GM19193 (cell line): ENCODE results near the gene DGCR2.
A peak's percentile ranks its signal among the peaks of the same experiment; 100 is the strongest.

Source experiments
- POLR2A ChIP-seq: IDR thresholded peaks from 4 replicates; pipeline ENCODE4 v1.6.1; 2011; ENCODE audit not compliant: insufficient read depth, insufficient read length; ENCODE audit errors: extremely low read depth

DGCR2 gene, protein sequence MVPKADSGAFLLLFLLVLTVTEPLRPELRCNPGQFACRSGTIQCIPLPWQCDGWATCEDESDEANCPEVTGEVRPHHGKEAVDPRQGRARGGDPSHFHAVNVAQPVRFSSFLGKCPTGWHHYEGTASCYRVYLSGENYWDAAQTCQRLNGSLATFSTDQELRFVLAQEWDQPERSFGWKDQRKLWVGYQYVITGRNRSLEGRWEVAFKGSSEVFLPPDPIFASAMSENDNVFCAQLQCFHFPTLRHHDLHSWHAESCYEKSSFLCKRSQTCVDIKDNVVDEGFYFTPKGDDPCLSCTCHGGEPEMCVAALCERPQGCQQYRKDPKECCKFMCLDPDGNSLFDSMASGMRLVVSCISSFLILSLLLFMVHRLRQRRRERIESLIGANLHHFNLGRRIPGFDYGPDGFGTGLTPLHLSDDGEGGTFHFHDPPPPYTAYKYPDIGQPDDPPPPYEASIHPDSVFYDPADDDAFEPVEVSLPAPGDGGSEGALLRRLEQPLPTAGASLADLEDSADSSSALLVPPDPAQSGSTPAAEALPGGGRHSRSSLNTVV

DNA sequence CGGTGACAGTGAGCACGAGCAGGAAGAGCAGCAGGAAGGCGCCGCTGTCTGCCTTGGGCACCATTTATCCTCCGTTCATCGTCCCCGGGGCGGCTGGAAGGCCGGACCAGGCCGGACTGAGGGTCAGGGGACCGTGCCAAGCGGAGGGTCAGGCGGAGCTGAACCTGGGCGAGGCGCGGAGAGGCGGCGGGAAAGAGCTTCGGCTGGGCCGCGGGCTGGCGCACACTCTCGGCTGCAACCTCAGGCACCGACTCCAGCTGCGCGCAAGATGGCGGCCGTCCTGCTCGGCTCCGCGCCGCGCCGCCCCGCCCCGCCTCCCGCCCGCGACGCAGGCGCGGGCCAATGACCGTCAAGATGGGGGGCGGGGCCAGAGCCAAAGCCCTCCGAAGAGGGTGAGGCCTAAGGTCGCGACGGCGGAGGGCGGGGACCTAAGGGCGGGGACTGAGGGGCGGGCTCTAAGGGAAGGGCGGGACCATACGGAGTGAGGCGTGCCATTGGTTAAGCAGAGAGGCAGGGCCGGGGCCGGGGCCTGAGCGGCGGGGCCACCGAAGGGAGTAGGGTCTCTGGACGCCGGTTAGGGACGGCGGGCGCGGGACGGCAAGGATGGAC, at the start of gene DGCR2:
Gene DGCR2 (minus strand): TSS at position 270 of the 609 bp plus-strand sequence. CDS start 206 bp downstream, at position 64.
- peak; percentile 88 for TF ChIP-seq POLR2A

DNA sequence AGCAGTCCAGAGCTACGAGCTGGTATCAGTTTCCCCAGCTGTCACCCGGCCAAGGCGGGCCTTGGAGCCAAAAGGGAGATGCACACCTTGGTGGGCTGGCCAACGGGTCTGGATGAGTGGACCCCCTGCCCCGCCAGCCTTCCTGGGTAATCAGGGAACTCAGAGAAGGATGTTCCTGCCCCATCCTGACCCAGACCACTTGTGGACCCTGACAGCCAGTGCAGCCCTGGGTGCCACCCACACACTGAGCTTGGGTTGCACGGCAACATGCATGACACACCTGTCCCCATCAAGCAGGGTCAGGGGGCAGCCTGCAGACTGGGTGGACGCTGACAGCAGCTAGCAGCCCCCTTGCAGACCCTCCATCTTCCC, 47.7 kb upstream of the DGCR2 start:
- TF ChIP-seq POLR2A, result no peak

DNA sequence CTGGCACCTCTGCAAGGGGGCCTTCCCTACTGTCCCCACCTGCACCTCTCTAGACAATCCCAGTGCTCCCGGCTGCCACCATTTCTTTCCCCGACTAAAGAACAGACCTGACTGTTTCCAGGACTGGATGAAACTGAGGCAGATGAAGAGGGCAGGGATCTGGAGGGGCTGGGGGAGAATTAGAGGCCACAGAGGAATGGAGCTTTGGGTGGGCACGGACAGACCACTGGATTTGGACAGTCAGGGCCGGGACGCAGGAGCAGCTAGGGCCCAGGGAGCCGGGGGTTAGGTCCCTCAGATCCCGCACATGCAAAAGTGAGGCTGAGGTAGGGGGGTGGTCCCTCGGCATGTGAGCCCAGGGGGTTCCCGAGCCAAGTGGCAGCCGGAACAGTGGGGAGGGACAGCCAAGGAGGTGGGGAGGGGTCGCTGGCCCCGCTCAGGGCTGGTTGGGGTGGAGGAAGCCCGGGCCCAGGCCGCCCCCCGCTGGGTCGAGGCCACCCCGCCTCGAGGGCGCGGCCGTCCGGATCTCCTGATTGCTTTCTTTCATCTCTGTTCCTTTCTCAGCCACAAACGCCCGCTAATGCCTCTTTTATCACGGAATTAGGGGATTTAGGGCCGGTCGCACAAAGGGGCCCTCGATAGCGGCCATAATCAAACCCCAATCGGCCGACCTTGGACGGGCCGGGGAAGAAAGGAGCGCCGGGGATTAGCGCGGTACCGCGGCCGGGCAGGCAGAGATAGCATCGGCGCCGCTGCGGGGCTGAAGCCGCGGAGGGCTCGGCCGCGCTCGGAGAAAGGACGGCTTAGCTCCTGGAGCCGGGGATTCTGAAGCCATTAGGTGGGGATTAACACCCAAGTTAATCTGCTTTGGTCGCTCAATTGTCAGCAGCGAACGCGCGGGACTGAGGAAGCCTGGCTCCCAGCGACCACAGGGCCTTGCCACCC, 47.1 kb upstream of the DGCR2 start:
- no peak for TF ChIP-seq POLR2A

DNA sequence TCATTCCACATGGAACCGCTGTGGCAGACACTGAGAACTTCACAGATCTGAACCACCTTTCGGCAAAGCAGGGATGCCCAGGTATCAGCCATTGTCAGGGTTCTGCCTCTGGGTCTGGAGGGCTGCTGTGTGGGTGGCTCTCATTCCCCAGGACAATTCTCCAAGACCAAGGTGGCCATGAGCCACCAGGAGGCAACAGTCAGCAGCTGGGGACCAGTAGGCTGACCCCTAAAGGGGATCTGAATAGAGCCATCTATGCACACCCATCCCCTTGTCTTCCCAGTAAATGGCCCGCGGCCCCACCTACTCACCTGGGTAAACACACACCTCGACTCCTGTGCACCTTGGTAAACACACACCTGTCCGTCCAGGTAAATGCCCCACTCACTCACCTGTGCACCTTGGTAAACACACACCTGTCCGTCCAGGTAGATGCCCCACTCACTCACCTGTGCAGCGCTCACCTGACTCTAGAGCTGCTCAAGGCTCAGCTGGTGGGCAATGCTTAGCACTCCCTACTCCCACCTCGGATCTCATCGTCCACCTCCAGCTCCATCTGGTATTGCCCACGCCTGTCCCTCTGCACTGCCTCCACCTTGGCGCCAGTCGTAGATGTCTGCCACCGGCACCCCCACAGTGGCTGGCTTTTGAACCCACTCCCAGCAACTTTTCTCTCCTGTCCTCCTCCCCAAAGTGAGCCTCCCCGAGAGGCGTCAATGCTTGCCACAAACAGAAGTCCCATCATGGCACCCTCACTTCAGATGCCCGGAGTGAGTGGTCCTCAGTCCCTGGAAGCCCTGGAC, 46.1 kb upstream of the DGCR2 start:
- no peak for TF ChIP-seq POLR2A

DNA sequence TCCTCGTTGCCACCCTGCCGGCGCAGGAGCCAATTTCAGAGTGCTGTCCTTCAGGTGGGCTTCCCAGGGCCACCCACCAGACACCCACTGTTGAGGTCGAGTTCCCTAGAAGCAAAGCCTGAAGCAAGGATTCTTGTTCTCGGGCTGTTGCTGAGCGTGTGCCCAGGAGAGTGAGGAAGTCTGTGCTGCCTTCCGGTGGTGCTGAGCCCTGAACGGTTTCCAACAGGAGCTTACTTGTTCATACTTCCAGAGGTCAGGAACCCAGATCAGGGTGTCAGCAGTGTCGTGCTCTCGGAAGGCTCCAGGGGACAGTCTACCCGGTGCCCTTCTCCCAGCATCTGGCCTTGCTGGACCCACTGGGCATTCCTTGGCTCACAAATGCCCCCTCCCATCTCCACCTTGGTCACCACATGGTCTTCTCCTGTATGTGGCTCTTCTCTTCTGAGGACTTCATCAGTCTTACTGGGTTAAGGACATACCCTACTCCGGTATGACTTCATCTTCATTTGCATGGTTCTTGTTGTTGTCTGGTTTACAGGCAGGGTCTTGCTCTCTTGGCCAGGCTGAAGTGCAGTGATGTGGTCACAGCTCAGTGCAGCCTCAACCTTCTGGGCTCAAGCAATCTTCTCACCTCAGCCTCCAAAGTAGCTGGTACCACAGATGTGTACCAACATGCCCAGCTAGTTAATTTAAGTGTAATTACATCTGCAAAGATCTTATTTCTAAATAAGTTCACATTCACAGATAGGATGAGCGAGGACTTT, 45.1 kb upstream of the DGCR2 start:
- TF ChIP-seq POLR2A, result no peak

DNA sequence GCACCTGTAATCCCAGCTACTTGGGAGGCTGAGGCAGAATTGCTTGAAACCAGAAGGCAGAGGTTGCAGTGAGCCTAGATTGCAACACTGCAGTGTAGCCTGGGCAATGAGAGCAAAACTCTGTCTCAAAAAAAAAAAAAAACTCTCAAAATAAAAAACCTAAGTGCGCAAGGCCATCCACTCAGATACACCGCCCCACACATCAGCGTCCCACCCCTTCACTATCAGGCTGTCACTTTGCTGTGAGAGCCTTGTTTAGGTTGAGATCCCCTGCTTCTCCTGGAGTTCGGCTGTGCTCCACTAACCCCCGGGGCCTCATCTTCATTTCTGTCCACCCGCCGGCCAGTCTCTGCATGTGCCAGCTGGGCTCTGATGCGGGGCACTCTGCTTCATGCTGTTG, 44.2 kb upstream of the DGCR2 start:
- TF ChIP-seq POLR2A, result no peak

DNA sequence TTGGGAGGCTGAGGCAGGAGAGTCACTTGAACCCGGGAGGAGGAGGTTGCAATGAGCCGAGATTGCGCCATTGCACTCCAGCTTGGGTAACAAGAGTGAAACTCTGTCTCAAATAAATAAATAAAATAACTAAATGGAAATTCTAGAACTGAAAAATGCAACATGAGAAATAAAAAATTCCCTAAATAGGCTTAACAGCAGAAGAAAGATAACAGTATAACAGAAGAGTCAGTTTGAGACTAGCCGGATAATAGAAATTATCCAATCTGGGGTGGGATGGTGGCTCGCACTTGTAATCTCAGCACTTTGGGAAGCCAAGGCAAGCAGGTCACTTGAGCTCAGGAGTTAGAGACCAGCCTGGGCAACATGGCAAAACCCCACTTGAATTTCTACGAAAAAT, 42.2 kb upstream of the DGCR2 start:
- TF ChIP-seq POLR2A, result no peak

DNA sequence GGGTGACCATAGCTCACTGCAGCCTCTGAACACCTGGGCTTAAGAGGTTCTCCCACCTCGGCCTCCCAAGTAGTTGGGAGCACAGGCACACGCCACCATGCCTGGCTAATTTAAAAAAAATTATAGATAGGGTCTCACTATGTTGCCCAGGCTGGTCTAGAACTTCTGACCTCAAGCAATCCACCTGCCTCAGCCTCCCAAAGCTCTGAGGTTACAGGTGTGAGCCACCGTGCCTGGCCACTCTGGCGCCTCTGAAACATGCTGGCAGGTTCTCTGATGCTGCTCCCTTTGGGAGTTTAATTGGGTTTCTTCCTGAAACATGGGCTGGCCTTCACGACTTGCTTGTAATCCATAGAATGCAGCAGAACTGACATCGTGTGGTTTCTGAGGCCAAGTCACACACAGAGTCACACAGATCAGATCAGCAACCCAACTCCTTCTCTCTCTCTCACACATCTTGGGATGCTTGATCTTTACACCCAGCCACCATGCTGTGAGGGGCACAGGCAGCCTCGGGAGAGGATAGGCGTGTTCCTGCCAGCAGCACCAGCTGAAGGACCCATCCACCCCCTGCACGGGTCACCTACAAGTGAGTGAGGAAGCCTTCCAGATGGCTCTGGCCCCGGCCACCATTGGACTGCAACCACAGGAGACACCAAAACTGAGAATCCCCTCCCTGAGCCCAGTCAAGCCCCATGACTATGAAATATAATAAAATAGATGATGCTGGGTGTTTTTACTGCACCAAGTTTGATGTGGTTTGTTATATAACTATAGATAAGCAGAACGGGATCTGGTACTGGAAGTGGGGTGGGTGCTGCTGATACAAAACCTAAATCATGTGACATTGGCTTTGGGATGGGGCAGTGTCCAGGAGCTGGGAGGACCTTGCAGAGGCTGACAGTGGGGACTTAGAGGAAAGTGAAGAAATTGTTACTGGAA, 31.0 kb upstream of the DGCR2 start:
- no peak for TF ChIP-seq POLR2A

DNA sequence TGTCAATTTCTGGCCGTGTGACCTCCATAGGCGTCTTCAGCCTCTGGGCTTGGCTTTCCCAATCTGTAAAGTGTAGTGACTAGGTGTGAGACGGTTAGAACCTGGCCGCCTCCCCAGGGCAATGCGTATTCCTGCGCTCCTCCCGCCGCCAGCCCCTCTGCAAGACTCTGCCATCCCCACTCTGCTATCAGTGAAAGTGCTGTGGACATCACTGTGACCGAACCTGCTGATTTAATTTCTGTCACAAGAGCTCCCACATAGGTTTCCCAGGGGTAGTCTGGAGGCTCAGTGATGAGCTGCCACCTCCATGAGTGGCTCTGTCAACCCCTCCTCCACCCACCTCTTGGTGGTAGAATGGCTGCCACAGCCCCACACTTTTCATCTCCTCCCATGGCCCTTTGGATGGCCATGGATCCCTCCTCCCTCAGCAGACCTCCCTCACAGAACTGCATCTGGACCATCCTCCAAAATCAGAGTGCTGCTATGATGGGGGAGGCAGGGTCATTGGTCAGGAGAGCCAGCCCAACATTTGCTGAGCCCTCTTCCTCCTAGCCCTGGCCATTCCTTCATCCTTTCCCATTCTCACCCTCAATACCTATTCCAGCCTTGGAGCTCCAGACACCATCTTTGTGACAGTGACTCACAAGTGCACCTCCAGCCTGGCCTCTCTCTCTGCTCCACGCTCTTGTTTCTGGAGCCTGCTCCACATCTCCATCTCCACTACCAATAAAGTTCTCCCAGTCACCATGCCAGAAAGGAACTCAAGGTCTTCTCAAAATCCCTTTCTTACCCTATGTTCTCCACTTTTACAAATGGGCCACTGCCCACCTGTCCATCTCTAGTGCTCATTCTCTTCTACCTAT, 29.3 kb upstream of the DGCR2 start:
- TF ChIP-seq POLR2A, result no peak

DNA sequence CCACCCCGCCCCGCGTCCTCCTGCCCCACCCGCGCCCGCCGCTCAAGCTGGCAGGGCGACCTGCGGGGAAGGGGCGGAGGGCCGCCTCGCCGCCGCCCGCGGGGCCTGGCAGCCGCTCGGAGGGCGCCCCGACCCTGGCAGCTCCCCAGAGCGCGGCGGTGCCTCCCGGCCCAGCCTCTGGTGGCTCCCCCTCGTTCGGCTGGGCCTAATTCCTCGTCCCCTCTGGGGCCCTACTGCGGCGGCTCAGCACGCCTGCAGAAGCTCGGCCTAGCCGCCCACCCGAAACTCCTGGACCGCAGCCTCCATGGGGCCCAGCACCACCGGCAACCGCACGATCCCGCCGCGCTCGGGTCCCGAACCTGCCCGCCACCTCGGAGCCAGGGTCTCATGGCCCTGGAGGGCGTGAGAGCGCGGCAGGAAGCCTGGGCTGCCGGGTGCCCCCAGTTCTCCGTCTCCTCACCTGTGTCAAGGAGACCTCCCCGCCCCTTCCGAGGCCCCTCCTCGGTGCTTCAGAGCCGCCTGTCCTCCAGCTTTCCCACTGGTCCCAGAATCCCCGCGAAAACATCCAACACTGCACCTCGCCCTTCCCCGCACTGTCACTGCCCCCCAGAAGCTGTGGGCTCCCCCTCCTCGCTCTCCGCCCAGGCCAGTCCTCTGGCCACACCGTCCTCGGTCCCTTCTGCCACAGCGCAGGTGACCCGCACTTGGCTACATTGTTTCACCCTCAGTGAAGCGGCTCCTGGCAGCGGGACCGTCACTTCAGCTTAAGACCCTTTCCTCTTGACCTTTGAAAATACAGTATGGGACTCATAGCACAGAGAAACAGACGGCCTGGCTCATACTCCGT, 28.5 kb upstream of the DGCR2 start:
- TF ChIP-seq POLR2A, result no peak

DNA sequence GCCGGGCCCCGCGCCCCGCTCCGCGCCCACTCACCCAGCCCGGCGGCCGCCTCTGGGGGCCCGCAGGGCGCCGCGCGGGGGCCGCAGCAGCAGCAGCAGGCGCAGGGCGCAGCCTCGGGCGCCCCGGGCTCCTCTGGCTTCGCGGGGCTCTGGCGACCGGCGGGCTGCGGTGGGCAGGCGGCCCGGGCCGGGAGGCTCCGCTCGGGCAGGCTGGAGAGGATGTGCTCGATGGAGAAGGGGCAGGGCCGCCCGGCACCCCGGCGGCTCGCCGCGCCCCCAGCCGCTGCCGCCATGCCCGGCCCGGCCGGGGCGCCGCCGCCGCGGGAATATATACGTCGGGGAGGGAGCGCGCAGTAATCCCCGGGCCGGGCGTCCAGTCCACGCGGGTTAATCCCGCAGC, 27.8 kb upstream of the DGCR2 start, which contains the start of gene GSC2:
Gene GSC2 (minus strand): TSS at position 302 of the 400 bp plus-strand sequence. CDS start 9 bp downstream, at position 293.
- TF ChIP-seq POLR2A, result no peak
